Ovary (tissue), 9 donors: Measurements from ENCODE around the gene CREG2. TPM values are rescaled to one million over a fixed set of nuclear protein-coding genes. Genes with fewer than 3 reads are reported as not detected.
"Not testable (repeated sequence)": the region's sequence is repeated elsewhere in the genome, so short reads cannot be mapped to it uniquely, and the experiment has no call there.

Experiments used
- DNase-seq, 5 donors: peaks; one replicate each; pipeline ENCODE4 v3.0.0-alpha.2; 2019 to 2020
- H3K27ac ChIP-seq, 2 donors: fragments of 200-600 bp; one replicate each; pipeline versions ENCODE4 v1.5.1 to v1.8.0; 2019 to 2022
- H3K27me3 ChIP-seq: fragments of 200-600 bp; one replicate; pipeline ENCODE4 v1.8.0; 2022
- H3K36me3 ChIP-seq: fragments of 200-600 bp; sonication (generic); one replicate; pipeline ENCODE4 v1.5.1; 2019
- H3K4me1 ChIP-seq: one replicate; pipeline ENCODE4 v1.8.1; 2013; ENCODE audit warnings: mild to moderate bottlenecking, moderate library complexity; ENCODE audit not compliant: insufficient read depth
- H3K4me3 ChIP-seq: fragments of 200-600 bp; sonication (generic); one replicate; pipeline ENCODE4 v1.5.1; 2017
- H3K9me3 ChIP-seq, 2 donors: fragments of 200-600 bp in 1 of 2; sonication (generic) in 1 of 2; one replicate each; pipeline versions ENCODE4 v1.5.1 to v1.8.1; 2013 to 2019; ENCODE audit warnings: mild to moderate bottlenecking in 1 of 2, moderate library complexity in 1 of 2
- CTCF ChIP-seq, 3 donors: fragments of 450-650 bp in 2 of 3; fragments of 200-600 bp in 1 of 3; IDR thresholded peaks; one replicate each; pipeline versions ENCODE4 v1.5.1 to v1.8.0; 2016 to 2022; ENCODE audit warnings: antibody characterized with exemption in 3 of 3, mild to moderate bottlenecking in 1 of 3
- EP300 ChIP-seq: sonication (generic); formaldehyde crosslinking; IDR thresholded peaks from one replicate; pipeline ENCODE4 v1.6.1; 2017; ENCODE audit warnings: antibody characterized with exemption
- POLR2A ChIP-seq: fragments of 450-650 bp; IDR thresholded peaks from one replicate; pipeline ENCODE4 v1.6.1; 2017; ENCODE audit warnings: antibody characterized with exemption, mild to moderate bottlenecking, moderate library complexity
- WGBS, 3 donors: extraction: QIAGEN DNeasy Blood & Tissue Kit in 1 of 3; methylation state at CpG; one replicate each; pipeline versions ENCODE4 v1.1.5 to v1.1.7; 2013 to 2017; 5-methylcytosine and 5-hydroxymethylcytosine counted together
- intact Hi-C, 4 donors: fragments of 100-400 bp; cut with DNase I; formaldehyde crosslinking; loops; one replicate each; pipeline versions ENCODE4 v1.11.0 to v1.15.1; 2022 to 2023
- polyA plus RNA-seq, 2 donors: library from polyadenylated mRNA; stranded (reverse); fragments of 200-250 nt in 1 of 2; fragments of 350-450 nt in 1 of 2; fragmentation: Illumina TruSeq in 1 of 2; extraction: RNeasy Lipid Tissue Mini Kit (QIAGEN cat#74804) in 1 of 2; gene quantifications; one replicate each; pipeline ENCODE4 v1.2.3, GENCODE V29; 2013 to 2014
- total RNA-seq, 7 donors: library from RNA; depleted of rRNA in 2 of 7; stranded (reverse); fragments of >200 nt in 2 of 7; fragmentation: NEBNext Ultra II Directional in 3 of 7; extraction: Animal tissue kit (Norgen Biotek cat#: 25700) in 3 of 7; gene quantifications; one replicate each; pipeline versions ENCODE4 v1.1.0 to v1.2.4, GENCODE V29; 2016 to 2023
- donor health status: DM: no; HTN: no; CAD: no; lungs with moderate emphysema.
- donor health status: DM: no; HTN: no; CAD: no.
- donor health status: Bipolar disorder and iron deficiency.
- donor health status: DM: yes; HTN: yes; CAD: no.
- donor health status: DM: no; HTN: no; CAD: no.
- donor health status: DM: yes; HTN: yes; CAD: no.

The CREG2 gene
- total and polyA plus RNA-seq, 9 donors, result 0.04 to 0.57 (median 0.19) TPM; not detected in 1

GRCh38 chr2:101356055-101356454, 31.2 kb downstream of the CREG2 start:
- no peak for TF ChIP-seq POLR2A
- TF ChIP-seq CTCF (IDR thresholded peaks at IDR 0.05), result no peak
- no peak for TF ChIP-seq EP300
- 64 to 76% (median 69%) methylated on average over 6 of the region's 6 CpGs for WGBS, 3 donors
- Histone ChIP-seq H3K4me1 (no peaks in the 10 kb centered on the region), H3K4me3 (no peak overlapping the region), H3K27ac (no peak overlapping the region), H3K27me3 (no peaks in the 10 kb centered on the region), H3K36me3 (no peaks in the 10 kb centered on the region), H3K9me3 (no peaks in the 10 kb centered on the region)
- no peak for DNase-seq
- intact Hi-C loops, result no loop called here

GRCh38 chr2:101355401-101356054, 31.8 kb downstream of the CREG2 start:
- no peaks in the 10 kb centered on the region for H3K9me3 ChIP-seq
- H3K36me3 ChIP-seq, result no peaks in the 10 kb centered on the region
- no peaks in the 10 kb centered on the region for H3K4me1 ChIP-seq
- H3K27ac ChIP-seq, result no peak overlapping the region
- no peak for DNase-seq
- H3K4me3 ChIP-seq, result no peak overlapping the region
- intact Hi-C loops, result no loop called here
- no peak for TF ChIP-seq CTCF (IDR thresholded peaks at IDR 0.05)
- no peak for TF ChIP-seq EP300
- TF ChIP-seq POLR2A, result no peak
- H3K27me3 ChIP-seq, result no peaks in the 10 kb centered on the region
- WGBS, 3 donors, result 77 to 84% (median 84%) methylated on average over 10 of the region's 10 CpGs

- no peak overlapping the region for H3K27ac ChIP-seq
- H3K4me1 ChIP-seq, result no peaks in the 10 kb centered on the region
- 87 to 90% (median 88%) methylated on average over 21 of the region's 21 CpGs for WGBS, 3 donors
- no peaks in the 10 kb centered on the region for H3K27me3 ChIP-seq
- H3K4me3 ChIP-seq, result no peak overlapping the region
- no peak for DNase-seq
- no peak for TF ChIP-seq POLR2A
- TF ChIP-seq CTCF (IDR thresholded peaks at IDR 0.05), result no peak
- no peak for TF ChIP-seq EP300
- H3K36me3 ChIP-seq, result no peaks in the 10 kb centered on the region
- no peaks in the 10 kb centered on the region for H3K9me3 ChIP-seq
- intact Hi-C loops, result no loop called here
Observed at GRCh38 chr2:101354420-101355311, 32.6 kb downstream of the CREG2 start.

- H3K9me3 ChIP-seq, H3K36me3 ChIP-seq, H3K4me3 ChIP-seq, H3K27me3 ChIP-seq, H3K27ac ChIP-seq, H3K4me1 ChIP-seq, intact Hi-C loops, DNase-seq: not testable (repeated sequence)
- 88 to 94% (median 89%) methylated on average over 4 of the region's 4 CpGs for WGBS, 3 donors
Observed at GRCh38 chr2:101352631-101353030, 34.7 kb downstream of the CREG2 start.

- intact Hi-C loops, result no loop called here
- Histone ChIP-seq H3K36me3 (no peaks in the 10 kb centered on the region), H3K4me1 (no peaks in the 10 kb centered on the region), H3K9me3 (no peaks in the 10 kb centered on the region), H3K4me3 (no peak overlapping the region), H3K27ac (no peak overlapping the region), H3K27me3 (no peaks in the 10 kb centered on the region)
- no peak for TF ChIP-seq CTCF (IDR thresholded peaks at IDR 0.05)
- TF ChIP-seq POLR2A, result no peak
- no peak for TF ChIP-seq EP300
- 85 to 92% (median 88%) methylated on average over 7 of the region's 7 CpGs for WGBS, 3 donors
- no peak for DNase-seq
Observed at GRCh38 chr2:101351207-101351606, 36.1 kb downstream of the CREG2 start.
